Activated naive CD4-positive, alpha-beta T cell treated with anti-CD3 and anti-CD28 coated beads, Interleukin-2, amount 50 U/mL, for 16 hours (primary cell): ENCODE measurements around the gene SPIRE1.
"Not testable (repeated sequence)": the region's sequence is repeated elsewhere in the genome, so short reads cannot be mapped to it uniquely, and the experiment has no call there.

ENCODE experiments used
- DNase-seq: peaks from one replicate; pipeline ENCODE4 v3.0.0-alpha.2; 2020

The SPIRE1 gene

DNA sequence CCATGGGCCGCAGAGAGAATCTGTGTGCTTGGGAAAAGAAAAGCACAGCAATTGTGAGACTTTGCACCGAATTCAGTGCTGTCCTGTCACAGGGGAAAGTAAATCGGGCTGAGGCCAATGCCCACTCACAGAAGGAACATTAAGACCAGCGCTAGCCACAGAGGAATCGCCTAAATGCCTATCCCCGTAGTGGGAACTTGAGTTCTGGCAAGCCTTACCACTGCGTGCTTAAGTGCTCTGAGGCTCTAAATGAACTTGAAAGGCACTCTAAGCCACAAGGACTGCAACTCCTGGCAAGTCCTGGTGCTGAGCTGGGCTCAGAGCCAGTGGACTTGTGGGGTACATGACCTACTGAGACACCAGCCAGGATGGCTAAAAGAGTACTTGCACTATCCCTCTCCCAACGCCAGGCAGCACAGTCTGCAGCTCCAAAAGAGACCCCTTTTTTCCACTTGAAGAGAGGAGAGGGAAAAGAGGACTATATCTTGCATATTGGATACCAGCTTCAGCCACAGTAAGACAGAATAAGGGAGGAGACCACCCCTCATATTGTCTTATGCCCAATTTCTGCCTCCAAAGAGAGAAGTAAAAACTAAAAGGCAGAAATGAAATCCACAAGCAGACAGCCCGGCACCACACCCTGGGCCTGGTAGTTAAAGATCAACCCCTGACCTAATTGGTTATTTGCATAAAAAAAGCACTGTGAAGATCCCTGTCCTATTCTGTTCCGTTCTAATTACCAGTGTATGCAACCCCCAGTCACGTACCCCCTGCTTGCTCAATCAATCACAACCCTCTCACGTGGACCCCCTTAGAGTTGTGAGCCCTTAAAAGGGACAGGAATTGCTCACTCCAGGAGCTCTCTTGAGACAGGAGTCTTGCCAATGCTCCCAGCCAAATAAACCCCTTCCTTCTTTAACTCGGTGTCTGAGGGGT is 105.7 kb downstream of the SPIRE1 start:
- not testable (repeated sequence) for DNase-seq

GRCh38 chr18:12551466-12551865 is 106.4 kb downstream of the SPIRE1 start:
- DNase-seq: not testable (repeated sequence)

DNA sequence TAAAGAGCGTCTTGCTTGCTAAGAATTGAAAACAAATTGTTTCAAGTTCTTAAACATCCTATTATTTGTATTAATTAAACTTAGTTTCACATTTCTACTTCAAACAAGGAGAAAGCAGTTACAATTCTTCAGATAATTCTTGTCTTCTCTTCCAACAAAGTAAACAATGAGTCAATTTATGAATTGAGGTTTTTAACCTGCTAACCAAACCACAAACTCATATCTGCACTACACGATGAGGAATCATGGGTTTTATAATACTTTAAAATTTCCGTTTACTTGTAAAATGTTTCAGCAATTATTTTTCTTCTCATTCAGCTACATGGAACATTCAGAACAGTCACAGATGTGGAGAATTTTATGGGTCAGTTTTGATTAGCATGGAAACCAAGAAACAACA is 114.2 kb downstream of the SPIRE1 start:
- no peak for DNase-seq

DNA sequence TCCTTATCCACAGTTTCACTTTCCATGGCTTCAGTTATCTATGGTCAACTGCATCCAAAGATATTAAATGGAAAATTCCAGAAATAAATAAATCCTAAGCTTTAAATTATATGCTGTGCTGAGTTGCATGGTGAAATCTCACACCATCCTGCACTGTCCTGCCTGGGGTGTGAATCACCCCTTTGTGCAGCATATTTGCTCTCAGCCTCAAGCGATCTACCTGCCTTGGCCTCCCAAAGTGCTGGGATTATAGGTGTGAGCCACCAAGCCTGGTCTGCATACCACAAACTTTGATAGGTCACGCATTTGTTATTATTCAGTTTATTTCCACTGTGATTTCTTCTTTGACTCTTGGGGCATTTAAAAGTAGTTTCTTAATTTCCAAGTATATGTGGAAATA is 117.2 kb downstream of the SPIRE1 start:
- DNase-seq: no peak

- not testable (repeated sequence) for DNase-seq
Observed at GRCh38 chr18:12539158-12539557, 118.7 kb downstream of the SPIRE1 start.

DNA sequence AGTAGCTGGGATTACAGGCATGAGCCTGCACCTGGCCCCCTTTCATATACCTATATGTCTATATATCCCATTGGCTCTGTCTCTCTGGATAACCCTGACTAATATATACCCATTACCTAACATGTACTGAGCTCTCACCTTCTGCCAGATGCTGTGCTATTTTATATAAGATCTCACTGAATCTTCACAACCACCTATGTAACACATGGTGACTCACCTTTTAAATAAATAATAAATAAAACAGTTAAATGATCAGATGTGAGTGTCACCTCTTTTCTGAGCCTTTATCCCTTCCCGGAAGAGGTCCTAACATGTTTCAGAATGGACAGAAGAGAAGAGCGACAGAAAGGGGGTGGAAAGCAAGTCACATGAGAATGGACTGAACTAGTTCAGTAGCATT is 123.1 kb downstream of the SPIRE1 start:
- no peak for DNase-seq

GRCh38 chr18:12532661-12533060 is 125.2 kb downstream of the SPIRE1 start:
- no peak for DNase-seq

DNA sequence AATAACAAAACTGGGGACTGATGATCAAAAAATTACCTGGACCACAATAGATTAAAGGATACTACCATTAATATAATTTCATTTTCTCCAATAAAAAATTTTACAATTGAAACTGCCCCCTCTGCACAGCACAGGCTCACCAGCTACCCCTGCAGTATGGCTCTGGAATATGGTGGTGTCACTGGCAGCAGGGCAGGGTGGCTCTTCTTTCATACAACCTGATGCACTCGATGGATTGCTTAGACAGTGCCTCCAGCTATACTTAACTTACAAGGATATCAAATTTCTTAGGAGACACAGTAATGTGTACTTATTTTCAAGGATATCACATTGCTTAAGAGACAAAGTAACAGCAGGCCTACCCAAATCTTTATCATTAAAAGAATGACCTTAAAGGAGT is 126.2 kb downstream of the SPIRE1 start:
- no peak for DNase-seq

DNA sequence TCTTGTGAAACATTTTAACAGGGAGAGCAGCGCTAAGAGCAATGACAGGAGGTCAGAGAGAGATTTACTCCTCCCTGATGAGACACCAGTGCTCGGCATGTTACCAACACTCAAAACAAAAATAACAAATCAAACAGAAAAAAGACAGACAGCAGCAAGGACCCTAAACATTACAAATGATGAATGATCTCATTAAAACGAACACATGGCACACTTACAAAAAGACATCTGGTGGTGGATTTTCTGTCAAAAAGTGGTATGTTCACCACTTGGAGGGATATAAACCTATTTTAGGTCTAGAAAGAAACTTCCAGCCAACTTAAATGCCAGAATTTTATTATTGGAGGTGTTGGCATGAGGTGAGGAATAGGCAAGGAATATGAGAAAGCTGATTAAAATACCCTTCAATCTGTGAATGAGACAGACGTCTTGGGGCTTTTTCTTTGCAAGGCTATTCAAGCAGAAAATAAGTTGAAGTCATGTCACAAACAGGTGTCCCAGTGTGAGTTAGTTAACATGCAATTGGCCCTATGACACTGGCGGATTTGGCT is 137.4 kb downstream of the SPIRE1 start:
- DNase-seq: no peak

GRCh38 chr18:12518832-12519531 is 138.9 kb downstream of the SPIRE1 start:
- DNase-seq: no peak

- DNase-seq: no peak
Observed at GRCh38 chr18:12518326-12518725, 139.6 kb downstream of the SPIRE1 start.

GRCh38 chr18:12517142-12517825 is 140.6 kb downstream of the SPIRE1 start:
- no peak for DNase-seq

- no peak for DNase-seq
Observed at GRCh38 chr18:12516049-12516630, 141.8 kb downstream of the SPIRE1 start.

DNA sequence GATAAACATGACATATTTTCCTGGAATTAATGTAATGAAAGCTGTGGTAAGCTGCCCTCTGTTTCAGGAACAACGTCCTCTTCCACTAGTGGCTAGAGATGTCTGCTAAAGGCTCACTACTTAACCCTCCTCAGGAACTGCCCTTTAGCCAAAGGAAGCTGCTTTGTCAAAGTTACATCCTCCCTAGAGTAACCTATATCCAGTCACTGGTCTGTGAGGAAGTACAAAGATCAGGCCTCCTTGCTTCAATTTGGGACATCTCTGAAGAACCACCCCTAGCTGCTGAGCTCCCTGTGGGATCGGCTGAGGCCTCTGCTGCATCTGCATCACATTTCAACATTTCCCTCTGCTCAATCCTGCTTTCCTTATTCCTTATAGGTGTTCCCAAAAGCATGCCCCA is 142.4 kb downstream of the SPIRE1 start:
- no peak for DNase-seq

- no peak for DNase-seq
Observed at GRCh38 chr18:12507007-12507406, 150.9 kb downstream of the SPIRE1 start.

GRCh38 chr18:12500986-12501385 is 156.9 kb downstream of the SPIRE1 start:
- no peak for DNase-seq

GRCh38 chr18:12497839-12498238 is 160.1 kb downstream of the SPIRE1 start:
- DNase-seq: no peak

GRCh38 chr18:12497296-12497695 is 160.6 kb downstream of the SPIRE1 start:
- no peak for DNase-seq

DNA sequence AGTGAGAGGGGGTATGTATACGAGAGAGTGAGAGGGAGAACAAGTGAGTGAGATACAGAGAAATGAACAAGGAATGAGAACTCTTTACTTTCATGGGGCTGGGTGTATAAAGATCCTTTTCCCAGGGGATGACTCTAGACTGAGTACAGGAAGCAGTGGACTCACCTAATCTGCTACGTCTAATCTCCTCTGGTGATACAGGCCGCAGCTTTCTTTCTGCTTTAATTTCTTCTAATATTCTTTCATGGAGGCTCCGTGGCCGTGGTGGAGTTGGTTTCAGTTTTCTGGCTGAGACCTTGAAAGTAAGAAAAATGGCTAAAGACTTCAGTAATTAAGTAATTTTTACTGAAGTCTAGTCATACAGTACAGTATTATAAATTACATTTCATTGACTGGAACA is 165.0 kb downstream of the SPIRE1 start:
- no peak for DNase-seq

DNA sequence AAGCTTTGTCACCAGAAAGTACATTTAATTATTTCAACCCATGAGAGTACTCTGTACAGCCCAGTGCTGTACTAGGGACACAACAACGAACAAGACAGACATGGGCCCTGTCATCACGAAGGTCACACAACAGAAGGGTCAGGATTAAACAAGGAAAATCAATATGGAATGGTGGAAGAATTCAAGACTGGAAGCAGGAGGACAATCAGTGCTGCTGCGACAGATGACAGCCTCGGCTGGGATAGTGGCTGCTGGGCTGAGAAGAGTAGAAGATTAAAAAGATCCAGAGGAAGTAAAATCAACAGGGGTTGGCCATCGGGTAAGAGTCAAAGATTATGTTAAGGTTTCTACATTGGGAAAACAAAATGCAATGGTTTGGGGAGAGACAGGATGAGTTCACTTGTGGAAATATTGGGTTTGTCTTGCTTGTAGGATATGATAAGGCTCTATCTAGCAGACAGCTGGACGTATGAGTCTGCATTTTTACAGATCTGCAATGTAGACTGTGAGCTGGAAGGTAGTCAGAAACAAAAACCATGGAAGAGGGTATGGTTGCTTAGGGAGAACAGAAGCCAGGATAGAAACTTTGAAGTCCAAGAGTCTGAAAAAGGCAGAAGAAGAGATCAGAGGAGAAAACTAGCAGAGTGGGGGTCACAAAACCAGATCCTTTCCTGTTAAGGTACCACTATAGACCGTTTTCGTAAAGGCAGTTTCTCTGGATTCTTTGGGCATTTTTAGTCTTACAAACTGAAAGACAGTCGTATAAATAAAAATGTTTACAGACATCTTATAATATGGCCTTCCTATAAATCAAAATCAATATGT is 166.1 kb downstream of the SPIRE1 start:
- no peak for DNase-seq

DNA sequence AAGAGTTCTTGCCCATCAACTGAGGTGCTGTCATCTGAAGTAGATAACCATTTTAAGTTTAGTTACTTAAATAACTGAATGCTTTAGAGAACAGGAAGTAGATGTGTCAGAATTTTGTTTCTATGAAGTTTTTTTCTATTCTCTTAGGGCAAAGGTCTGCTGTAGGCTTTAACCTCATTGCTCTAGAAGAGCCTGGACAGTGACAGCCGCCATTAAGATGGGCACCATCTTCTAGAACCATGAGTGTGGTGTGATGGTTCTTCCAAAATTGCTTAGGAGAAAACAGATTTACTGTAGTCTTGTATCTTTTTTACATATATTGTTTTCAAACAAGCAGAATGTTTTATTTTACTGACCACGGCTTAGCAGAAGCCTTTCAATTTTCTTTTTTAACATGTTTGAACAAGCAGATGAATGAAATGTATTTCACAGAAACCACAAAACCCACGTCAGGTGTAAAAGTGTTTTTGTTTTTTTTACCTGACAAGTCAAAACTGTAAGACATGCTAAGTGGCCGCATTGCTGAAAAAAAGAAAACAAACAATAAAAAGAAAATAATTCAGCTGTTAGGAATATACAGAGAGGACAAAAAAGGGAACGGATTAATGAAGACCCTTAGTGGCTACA is 172.3 kb downstream of the SPIRE1 start:
- DNase-seq: no peak
